Measurements from ENCODE around the gene GAB2.

The GAB2 gene

DNA sequence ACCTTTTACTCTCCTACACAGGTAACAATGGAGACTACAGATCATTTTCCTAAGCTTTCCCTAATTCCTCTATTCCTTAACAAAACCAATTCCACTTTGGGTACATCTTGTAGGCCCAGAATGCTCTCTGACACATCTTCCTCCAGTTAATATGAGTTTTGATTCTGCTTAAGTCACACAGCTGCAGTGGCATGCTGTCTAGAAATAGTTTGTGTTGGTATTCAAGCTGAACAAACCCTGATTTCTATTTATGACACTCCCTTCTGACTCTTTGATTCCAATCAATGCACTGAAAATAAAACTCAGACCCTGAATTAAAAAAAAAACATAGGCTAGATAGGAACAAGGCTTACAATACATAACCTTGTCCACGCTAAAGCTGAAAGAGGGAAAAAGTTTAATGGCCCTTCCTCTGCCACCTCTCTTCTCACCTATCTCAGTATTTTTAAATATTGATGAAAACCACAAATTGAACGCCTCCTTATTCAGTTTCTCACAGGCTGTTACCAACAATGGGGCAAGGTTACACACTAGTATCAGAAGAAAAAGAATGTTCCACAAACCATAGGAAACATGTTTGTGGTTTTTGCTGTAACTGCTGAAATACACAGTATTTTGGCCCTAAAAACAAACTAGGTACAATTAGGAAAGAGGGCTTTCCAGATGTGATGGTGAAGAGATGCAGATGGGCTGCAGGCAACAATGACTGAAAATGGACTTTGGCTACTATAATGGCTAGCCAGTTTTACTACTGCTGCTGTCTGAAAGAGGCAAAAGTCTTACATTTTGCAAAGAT, 35.7 kb upstream of the GAB2 start:
- H3K27ac ChIP-seq = no peak overlapping the region
- TF ChIP-seq ZFX (IDR thresholded peaks at IDR 0.05) = no peak
- TF ChIP-seq, protein P1, sequence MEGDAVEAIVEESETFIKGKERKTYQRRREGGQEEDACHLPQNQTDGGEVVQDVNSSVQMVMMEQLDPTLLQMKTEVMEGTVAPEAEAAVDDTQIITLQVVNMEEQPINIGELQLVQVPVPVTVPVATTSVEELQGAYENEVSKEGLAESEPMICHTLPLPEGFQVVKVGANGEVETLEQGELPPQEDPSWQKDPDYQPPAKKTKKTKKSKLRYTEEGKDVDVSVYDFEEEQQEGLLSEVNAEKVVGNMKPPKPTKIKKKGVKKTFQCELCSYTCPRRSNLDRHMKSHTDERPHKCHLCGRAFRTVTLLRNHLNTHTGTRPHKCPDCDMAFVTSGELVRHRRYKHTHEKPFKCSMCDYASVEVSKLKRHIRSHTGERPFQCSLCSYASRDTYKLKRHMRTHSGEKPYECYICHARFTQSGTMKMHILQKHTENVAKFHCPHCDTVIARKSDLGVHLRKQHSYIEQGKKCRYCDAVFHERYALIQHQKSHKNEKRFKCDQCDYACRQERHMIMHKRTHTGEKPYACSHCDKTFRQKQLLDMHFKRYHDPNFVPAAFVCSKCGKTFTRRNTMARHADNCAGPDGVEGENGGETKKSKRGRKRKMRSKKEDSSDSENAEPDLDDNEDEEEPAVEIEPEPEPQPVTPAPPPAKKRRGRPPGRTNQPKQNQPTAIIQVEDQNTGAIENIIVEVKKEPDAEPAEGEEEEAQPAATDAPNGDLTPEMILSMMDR (conservative IDR thresholded peaks at IDR 0.05) = no peak

DNA sequence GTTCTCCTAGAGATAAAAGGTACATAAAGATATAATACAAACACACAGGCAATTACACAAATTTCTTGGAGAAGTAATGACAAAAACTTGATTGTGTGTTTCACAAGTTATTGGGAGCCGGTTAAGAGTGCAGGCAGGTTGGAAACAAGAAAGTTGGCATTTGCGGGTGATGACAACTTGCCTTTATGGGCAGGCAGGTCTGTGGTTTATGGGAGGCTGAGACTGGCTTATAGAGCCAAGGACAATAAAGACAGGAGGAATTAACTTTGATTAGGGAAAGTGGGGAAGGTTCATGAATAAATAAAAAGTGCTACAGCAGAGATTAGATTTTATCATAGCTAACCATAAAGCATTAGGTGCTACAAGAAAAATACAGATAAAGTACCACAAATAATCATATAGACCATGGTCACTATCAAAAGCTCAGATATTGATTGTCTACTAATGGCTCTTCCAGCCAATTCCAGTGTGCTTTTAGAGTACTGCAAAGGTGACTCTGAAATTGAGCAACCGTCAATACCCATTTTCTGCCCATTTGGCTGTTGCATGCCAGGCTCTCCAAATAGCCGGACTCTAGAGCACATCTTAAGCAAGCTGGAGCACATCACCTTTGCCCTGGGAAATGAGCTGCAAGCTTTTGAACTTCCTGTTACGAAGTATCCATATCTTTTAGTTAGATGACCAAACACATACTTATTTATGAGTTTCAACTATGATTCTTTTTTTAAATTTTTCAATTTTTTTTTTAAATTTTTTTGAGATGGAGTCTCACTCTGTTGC, 33.9 kb upstream of the GAB2 start:
- TF ChIP-seq ZFX (IDR thresholded peaks at IDR 0.05) = no peak
- TF ChIP-seq, protein P1 (conservative IDR thresholded peaks at IDR 0.05) = no peak
- no peak overlapping the region for H3K27ac ChIP-seq

DNA sequence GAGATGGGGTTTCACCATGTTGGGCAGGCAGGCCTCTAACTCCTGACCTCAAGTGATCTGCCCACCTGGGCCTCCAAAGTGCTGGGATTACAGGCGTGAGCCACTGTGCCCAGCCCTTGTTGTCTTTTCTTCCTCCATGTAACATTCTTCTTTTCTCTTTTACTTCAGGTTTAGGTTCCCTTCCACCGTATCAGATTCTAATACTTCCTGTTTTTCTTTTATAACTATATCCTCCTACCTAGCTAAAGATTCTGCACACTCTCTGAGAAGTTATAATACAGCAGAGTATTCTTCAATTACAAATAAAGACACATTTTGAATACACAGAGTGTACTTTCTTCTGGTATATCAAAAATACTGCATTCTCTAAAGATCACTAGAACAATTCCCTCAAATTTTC, 33.2 kb upstream of the GAB2 start:
- TF ChIP-seq, protein P1 (conservative IDR thresholded peaks at IDR 0.05) = no peak
- no peak for TF ChIP-seq ZFX (IDR thresholded peaks at IDR 0.05)
- H3K27ac ChIP-seq = no peak overlapping the region

DNA sequence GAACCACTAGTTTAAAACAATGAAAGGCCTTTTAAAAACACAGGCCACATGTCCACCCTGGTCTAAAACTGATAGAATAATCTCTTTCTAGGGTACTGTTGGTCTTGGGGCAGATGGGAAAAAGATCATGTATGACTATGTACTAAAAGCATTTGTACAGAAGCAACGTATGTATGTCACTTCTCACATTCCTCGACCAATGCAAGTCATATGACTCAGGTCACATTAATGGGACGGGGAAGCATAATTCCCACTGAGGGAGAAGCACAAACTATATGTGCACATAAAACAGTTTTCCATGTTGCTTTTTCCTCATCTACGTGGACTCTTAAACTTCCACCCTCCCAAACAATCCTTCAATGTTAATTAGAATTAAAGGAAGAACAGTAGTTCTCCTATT, 32.2 kb upstream of the GAB2 start:
- no peak overlapping the region for H3K27ac ChIP-seq
- no peak for TF ChIP-seq ZFX (IDR thresholded peaks at IDR 0.05)
- TF ChIP-seq, protein P1 (conservative IDR thresholded peaks at IDR 0.05) = no peak

DNA sequence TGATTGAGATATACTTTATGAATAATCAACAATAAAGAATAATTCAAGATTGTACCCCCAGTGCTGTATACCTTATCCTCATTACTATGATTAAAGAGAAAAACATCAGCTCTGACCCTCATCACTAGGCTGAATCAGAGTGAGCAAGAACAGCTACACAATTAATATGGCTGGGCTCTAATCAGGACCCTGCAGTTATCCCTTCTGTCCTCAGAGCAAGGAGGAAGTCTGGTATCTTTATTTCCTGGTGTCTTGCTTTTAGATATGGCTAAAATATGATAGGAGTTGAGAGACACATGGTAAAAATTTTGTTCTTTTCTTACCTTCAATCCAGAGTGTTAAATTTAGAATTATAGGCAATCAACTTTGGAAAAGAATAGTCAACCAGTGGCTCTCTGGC, 28.6 kb upstream of the GAB2 start:
- no peak overlapping the region for H3K27ac ChIP-seq
- TF ChIP-seq, protein P1 (conservative IDR thresholded peaks at IDR 0.05) = no peak
- TF ChIP-seq ZFX (IDR thresholded peaks at IDR 0.05) = no peak

DNA sequence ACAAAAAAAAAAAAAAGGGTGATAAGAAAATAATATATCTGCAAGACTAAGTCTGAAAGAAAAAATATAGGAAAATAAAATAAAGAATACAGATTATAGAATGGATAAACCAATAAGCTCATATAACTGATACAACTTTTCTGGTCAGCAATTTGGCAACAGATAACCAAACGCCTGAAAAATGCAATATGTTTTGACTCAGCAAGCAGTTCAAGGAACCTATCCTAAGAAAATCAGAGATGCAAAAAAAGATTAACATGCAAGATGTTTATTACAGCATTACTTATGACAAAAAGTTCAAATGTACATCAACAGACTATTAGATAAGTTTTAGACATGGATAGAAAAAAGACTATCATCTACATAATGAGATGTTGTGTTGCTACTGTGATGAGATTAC, 27.1 kb upstream of the GAB2 start:
- no peak for TF ChIP-seq ZFX (IDR thresholded peaks at IDR 0.05)
- TF ChIP-seq, protein P1 (conservative IDR thresholded peaks at IDR 0.05) = no peak
- H3K27ac ChIP-seq = no peak overlapping the region

DNA sequence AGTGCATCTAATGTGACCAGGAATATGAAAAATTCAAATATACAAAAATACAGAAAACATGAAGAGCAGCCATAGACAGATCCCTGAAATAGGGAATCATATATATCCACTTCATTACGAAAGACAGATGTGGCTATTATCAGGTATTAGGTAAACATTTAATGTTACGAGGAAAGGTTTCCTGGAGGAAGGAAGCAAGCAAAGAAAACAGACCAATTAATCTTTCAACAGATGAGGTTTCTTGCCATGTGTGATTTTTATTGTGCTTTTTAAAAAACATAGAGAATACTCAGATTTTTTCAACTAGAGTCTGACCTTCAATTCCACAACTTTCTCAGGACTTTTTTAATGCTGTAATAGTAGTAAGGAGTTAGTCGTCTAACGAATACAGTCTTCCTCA, 24.3 kb upstream of the GAB2 start:
- no peak overlapping the region for H3K27ac ChIP-seq

More for the DNA sequence above, 24.3 kb upstream of the GAB2 start:
- TF ChIP-seq, protein P1 (conservative IDR thresholded peaks at IDR 0.05) = no peak
- TF ChIP-seq ZFX (IDR thresholded peaks at IDR 0.05) = no peak
